IPS DF 4.7 (cell line): Measurements from ENCODE around the gene AK8.

Source experiments
- DNase-seq: peaks from one replicate; pipeline ENCODE4 v3.0.0-alpha.2; 2013; ENCODE audit warnings: low spot score; ENCODE audit errors: extremely low read depth

AK8 gene

GRCh38 chr9:132888151-132888550 lies 10.1 kb upstream of the AK8 start:
- DNase-seq: no peak

- no peak for DNase-seq
Observed at GRCh38 chr9:132887181-132888120, 9.4 kb upstream of the AK8 start.

- DNase-seq: no peak
Observed at GRCh38 chr9:132886334-132886725, 8.2 kb upstream of the AK8 start.

- DNase-seq: no peak
Observed at GRCh38 chr9:132885720-132886333, 7.7 kb upstream of the AK8 start.

- no peak for DNase-seq
Observed at GRCh38 chr9:132883349-132884294, 5.5 kb upstream of the AK8 start.

- no peak for DNase-seq
Observed at GRCh38 chr9:132882616-132883015, 4.5 kb upstream of the AK8 start.

GRCh38 chr9:132881826-132882225 lies 3.7 kb upstream of the AK8 start:
- DNase-seq: no peak

GRCh38 chr9:132880324-132880661 lies 2.2 kb upstream of the AK8 start:
- DNase-seq: no peak

- no peak for DNase-seq
Observed at GRCh38 chr9:132879457-132880323, 1.6 kb upstream of the AK8 start.

GRCh38 chr9:132878695-132879456 lies 792 bp upstream of the AK8 start, which contains the start of gene SPACA9:
TSS of gene SPACA9 (plus strand) at chr9:132878898. CDS start at chr9:132883948, 5,050 bp downstream.
- no peak for DNase-seq

- no peak for DNase-seq
Observed at GRCh38 chr9:132877458-132877823, 643 bp downstream of the AK8 start.

GRCh38 chr9:132876849-132877248 lies 1.2 kb downstream of the AK8 start:
- no peak for DNase-seq

GRCh38 chr9:132875159-132875558 lies 2.9 kb downstream of the AK8 start:
- no peak for DNase-seq

- DNase-seq: no peak
Observed at GRCh38 chr9:132873403-132873802, 4.7 kb downstream of the AK8 start.

- no peak for DNase-seq
Observed at GRCh38 chr9:132869266-132869665, 8.8 kb downstream of the AK8 start.

GRCh38 chr9:132866898-132867297 lies 11.2 kb downstream of the AK8 start:
- DNase-seq: no peak

GRCh38 chr9:132864691-132865090 lies 13.4 kb downstream of the AK8 start:
- no peak for DNase-seq

GRCh38 chr9:132864277-132864676 lies 13.8 kb downstream of the AK8 start:
- DNase-seq: no peak

GRCh38 chr9:132863096-132863495 lies 15.0 kb downstream of the AK8 start:
- no peak for DNase-seq

- no peak for DNase-seq
Observed at GRCh38 chr9:132862533-132862932, 15.6 kb downstream of the AK8 start.
